Skin epidermis (tissue), 12 donors: ENCODE measurements around the gene OR8B12.

Source experiments
- H3K27ac ChIP-seq, 21 experiments: fragments of 200-600 bp; sonication (generic) in 11 of 21; one replicate each; pipeline ENCODE4 v1.5.0; 2020; ENCODE audit warnings: mild to moderate bottlenecking in 3 of 21, inconsistent platforms in 2 of 21, moderate library complexity in 2 of 21
- H3K4me3 ChIP-seq, 7 experiments: fragments of 200-600 bp; sonication (generic) in 2 of 7; one replicate each; pipeline ENCODE4 v1.5.0; 2020; ENCODE audit warnings: inconsistent platforms in 2 of 7, mild to moderate bottlenecking in 2 of 7, moderate library complexity in 1 of 7

Gene OR8B12

GRCh38 chr11:124543554-124543953 lies at the start of gene OR8B12:
Gene OR8B12 (minus strand): TSS chr11:124543654. CDS start chr11:124543654, 0 bp downstream.
- Histone ChIP-seq H3K4me3 (no peak within 1 kb of the TSS), H3K27ac (no peak within 1 kb of the TSS)

GRCh38 chr11:124592627-124593026 lies 49.2 kb upstream of the OR8B12 start:
- H3K27ac ChIP-seq, result no peak overlapping the region

GRCh38 chr11:124591430-124591829 lies 48.0 kb upstream of the OR8B12 start:
- H3K4me3 ChIP-seq, result no peak overlapping the region
- no peak overlapping the region for H3K27ac ChIP-seq

More at GRCh38 chr11:124592627-124593026, 49.2 kb upstream of the OR8B12 start:
- no peak overlapping the region for H3K4me3 ChIP-seq

GRCh38 chr11:124586238-124586860 lies 42.9 kb upstream of the OR8B12 start:
- Histone ChIP-seq H3K4me3 (no peak overlapping the region), H3K27ac (no peak overlapping the region)

GRCh38 chr11:124584681-124585372 lies 41.4 kb upstream of the OR8B12 start:
- H3K4me3 ChIP-seq, result no peak overlapping the region
- H3K27ac ChIP-seq, result no peak overlapping the region

- Histone ChIP-seq H3K27ac (no peak overlapping the region), H3K4me3 (no peak overlapping the region)
These were observed 40.3 kb upstream of the OR8B12 start for GRCh38 chr11:124583781-124584180.

GRCh38 chr11:124582565-124582964 lies 39.1 kb upstream of the OR8B12 start:
- Histone ChIP-seq H3K4me3 (no peak overlapping the region), H3K27ac (no peak overlapping the region)

- Histone ChIP-seq H3K4me3 (no peak overlapping the region), H3K27ac (no peak overlapping the region)
These were observed 38.4 kb upstream of the OR8B12 start for GRCh38 chr11:124581817-124582216.

- H3K4me3 ChIP-seq, result no peak overlapping the region
- no peak overlapping the region for H3K27ac ChIP-seq
These were observed 35.3 kb upstream of the OR8B12 start for GRCh38 chr11:124578761-124579160.

GRCh38 chr11:124577716-124578427 lies 34.4 kb upstream of the OR8B12 start:
- Histone ChIP-seq H3K27ac (no peak overlapping the region), H3K4me3 (no peak overlapping the region)

- H3K4me3 ChIP-seq, result no peak overlapping the region
- no peak overlapping the region for H3K27ac ChIP-seq
These were observed 26.7 kb upstream of the OR8B12 start for GRCh38 chr11:124570160-124570559.

- Histone ChIP-seq H3K4me3 (no peak within 1 kb of the TSS), H3K27ac (no peak within 1 kb of the TSS)
These were observed 26.2 kb upstream of the OR8B12 start, which contains the start of gene OR8A1 for GRCh38 chr11:124569697-124570096. Gene OR8A1 (plus strand): TSS chr11:124569997. CDS start chr11:124570120, 123 bp downstream.

- Histone ChIP-seq H3K4me3 (no peak overlapping the region), H3K27ac (no peak overlapping the region)
These were observed 13.4 kb upstream of the OR8B12 start for GRCh38 chr11:124556828-124557227.

GRCh38 chr11:124551987-124552386 lies 8.5 kb upstream of the OR8B12 start:
- no peak overlapping the region for H3K27ac ChIP-seq
- H3K4me3 ChIP-seq, result no peak overlapping the region

- Histone ChIP-seq H3K4me3 (no peak overlapping the region), H3K27ac (no peak overlapping the region)
These were observed 7.7 kb upstream of the OR8B12 start for GRCh38 chr11:124551189-124551588.

- Histone ChIP-seq H3K4me3 (no peak overlapping the region), H3K27ac (no peak overlapping the region)
These were observed 309 bp downstream of the OR8B12 start for GRCh38 chr11:124543145-124543544.

GRCh38 chr11:124541204-124541603 lies 2.2 kb downstream of the OR8B12 start:
- no peak overlapping the region for H3K27ac ChIP-seq
- no peak overlapping the region for H3K4me3 ChIP-seq

GRCh38 chr11:124538019-124538418 lies 5.4 kb downstream of the OR8B12 start:
- no peak overlapping the region for H3K4me3 ChIP-seq
- H3K27ac ChIP-seq, result no peak overlapping the region

- Histone ChIP-seq H3K27ac (no peak overlapping the region), H3K4me3 (no peak overlapping the region)
These were observed 6.9 kb downstream of the OR8B12 start for GRCh38 chr11:124536520-124536919.

GRCh38 chr11:124535552-124536232 lies 7.8 kb downstream of the OR8B12 start:
- Histone ChIP-seq H3K4me3 (no peak overlapping the region), H3K27ac (no peak overlapping the region)
